Measurements from ENCODE around the gene ZFP3.
"Not testable (repeated sequence)": the region's sequence is repeated elsewhere in the genome, so short reads cannot be mapped to it uniquely, and the experiment has no call there.

Gene ZFP3

DNA sequence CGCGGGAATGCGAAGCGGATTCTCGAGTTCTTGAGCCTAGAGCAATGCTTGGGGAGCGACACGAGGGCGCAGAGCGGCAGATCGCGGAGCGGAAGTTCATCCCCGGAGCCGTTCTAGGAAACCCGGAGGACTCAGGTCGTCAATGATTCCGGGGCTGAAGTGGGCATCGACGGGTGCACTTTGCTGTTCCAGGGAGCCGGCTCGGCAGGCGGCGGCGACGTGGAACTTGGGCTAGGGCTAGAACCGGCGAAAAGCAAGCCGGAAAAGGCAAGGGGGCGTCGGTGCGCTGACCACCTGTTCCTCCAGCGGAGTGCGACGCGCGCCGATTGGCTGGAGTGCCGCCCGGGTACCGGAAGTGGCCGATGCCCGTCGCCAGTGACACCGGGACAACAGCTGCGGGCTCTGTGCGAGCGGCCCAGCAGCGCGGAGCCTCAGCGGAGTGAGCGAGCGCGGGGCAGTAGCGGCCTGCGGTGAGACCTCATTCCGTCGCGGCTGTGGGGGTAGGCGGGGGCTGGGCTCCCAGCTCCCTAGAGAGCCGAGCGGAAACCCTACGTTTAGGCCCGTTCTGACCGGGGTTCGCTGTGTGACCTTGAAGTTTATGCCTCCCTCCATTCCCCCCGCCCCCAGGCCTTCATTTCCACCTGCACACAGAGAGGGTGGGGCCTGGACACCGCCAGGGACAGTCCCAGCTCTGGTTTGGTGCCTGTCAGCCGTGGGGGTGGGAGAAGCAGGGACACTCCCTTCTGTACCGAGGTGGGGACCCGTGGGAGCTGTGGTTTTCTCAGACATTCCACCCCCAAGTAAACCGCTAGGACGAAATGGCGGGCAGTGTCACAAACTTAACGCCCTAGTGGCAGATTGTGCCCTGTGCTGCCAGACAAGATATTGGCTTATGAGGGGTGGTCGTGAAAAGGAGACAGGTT lies at the start of gene ZFP3:
ZFP3 (plus strand) TSS at position 362 of the 923 bp plus-strand sequence. CDS start 13,038 bp downstream, outside the sequence.
- peak; percentile 58 for DNase-seq (ENCODE audit: low spot score)

- not testable (repeated sequence) for DNase-seq (ENCODE audit: low spot score)
Observed at GRCh38 chr17:5030168-5030567, 48.1 kb upstream of the ZFP3 start.

DNA sequence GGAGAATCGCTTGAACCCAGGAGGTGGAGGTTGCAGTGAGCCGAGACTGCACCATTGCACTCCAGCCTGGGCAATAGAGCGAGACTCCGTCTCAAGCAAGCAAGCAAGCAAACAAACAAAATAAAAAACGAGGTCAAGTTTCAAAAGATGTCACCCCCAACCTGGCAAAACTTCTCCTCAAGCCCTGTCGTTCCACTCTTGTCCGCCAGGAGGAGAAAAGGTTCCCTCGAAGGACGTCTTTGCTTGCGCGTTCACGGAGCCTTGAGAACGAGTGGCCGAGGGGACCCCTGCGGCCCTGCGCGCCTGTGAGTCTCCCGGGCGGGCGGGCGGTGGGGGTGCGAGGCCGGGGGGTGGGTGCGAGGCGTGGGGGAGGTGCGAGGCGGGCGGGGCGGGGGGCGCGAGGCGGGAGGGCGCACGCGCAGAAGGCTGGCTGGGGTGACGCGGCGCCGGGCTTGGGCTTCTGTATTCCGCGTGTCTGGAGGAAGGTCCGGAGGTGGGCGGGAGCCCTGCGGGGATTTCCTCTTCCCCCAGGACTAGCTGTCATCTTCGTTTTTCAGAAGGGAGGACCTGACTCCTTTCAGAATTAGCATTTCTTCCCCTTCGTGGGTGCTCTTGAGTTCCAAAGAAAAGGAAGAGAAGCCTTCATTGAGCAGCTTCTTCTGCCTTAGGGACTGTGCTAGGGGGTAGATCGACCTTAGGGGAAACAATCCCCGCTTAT lies 46.7 kb upstream of the ZFP3 start:
- peak; percentile 84 for DNase-seq (ENCODE audit: low spot score)

DNA sequence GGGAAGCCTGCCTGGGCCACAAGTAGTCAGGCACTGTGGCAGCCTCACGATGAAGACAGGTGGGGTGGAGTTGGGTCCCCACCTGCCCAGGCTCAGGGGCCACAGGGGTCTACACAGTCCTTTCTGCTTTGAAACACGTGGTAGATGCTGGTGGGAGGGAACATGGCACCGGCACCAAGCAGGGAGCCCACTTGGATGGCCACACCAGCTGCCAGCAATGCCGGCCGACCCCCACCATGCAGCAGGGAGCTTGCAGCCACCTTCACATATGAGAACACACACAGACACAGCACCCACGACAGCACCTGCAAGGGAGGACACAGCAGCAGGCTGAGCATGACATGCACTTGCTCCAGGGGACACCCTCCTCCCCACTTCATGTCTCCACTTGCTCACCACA lies 45.4 kb upstream of the ZFP3 start:
- no peak for DNase-seq (ENCODE audit: low spot score)

DNA sequence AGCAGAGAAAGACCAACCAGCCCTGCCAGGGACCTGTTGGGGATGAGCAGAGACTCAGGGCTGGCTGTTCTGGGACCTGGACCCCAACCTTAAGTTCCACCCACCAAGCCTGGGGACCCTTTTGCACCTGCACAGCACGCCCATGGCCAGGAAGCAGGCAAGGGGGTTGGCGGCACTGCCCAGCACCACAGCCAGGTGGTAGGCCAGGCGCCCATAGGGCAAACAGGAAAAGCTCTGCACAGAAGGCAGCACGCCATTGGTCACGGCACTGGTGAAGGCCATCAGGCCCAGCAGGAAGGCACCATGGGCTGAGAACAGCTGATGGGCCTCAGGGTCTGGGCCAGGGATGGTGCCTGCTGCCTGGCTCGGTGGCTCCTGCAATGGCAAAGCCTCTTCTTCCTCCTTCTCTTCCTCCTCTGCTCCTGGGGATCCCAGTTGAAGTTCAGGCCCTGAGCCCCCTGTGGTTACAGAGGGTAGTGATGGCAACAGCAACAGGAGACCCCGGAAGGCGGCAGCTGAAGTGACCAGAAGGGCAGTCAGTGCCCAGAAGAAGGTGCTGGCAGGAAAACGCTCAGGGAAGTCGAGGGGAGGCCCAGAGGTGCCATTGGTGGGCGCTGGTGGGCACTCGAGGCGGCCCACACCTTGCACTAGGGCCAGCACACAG lies 44.8 kb upstream of the ZFP3 start:
- DNase-seq (ENCODE audit: low spot score): no peak

DNA sequence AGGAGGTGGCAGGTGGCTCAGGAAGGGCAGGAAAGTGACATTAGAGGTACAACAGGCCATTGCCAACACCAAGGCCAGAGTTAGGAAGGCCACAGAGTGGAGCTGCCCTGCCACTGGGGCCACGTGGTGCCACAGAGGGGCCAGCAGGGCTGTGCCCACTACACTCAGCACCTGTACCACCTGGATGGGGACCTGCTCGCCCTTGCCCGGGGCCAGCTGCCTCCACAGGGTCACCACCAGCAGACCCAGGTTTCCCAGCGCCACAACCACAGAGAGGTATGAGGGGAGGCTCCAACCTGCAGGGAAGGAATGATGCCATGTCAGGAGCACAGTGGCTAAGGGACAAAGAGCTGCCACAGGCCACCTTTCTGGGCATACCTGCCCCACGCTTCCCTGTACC lies 44.2 kb upstream of the ZFP3 start:
- no peak for DNase-seq (ENCODE audit: low spot score)

DNA sequence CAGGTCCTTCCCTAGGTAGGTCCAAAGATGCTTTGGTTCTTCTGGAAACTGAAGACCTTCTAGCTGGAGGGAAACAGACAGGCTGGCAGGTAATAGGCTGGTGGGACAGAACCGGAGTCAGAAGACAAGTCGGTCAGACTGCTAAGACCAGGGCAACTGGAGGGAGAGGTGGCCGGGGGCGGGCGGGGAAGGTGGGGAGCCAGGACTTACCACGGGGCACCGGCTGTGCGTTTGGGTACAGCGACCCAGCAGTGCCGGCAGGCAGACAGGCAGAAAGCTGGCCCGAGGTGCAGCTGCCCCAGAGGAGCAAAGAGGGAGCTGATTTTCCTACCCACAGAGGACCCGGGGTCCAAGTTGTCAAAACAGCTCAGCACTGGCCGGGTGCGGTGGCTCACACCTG lies 43.6 kb upstream of the ZFP3 start:
- no peak for DNase-seq (ENCODE audit: low spot score)

DNA sequence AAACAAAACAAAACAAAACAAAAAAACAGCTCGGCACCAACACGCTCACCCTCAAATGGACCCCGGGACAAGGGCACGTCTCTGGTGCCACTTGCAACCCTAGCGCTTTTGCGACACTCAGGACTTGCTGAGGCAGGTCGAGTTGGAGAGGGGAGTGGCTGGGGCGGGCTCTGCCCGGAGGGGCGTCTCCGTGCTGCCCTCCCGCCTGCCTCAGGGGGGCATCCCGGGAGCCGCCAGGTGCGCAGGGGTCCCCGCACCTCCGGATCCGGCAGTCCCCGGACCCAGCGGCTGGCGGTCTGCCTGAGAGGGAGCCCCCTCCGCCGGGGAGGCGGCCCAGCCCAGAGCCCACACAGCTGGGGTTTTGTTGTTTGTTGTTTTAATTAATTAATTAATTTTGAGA lies 43.0 kb upstream of the ZFP3 start, which contains the start of gene SLC52A1:
SLC52A1 (minus strand) TSS at position 112 of the 400 bp plus-strand sequence. CDS start 820 bp downstream, outside the sequence.
- DNase-seq (ENCODE audit: low spot score): no peak

DNA sequence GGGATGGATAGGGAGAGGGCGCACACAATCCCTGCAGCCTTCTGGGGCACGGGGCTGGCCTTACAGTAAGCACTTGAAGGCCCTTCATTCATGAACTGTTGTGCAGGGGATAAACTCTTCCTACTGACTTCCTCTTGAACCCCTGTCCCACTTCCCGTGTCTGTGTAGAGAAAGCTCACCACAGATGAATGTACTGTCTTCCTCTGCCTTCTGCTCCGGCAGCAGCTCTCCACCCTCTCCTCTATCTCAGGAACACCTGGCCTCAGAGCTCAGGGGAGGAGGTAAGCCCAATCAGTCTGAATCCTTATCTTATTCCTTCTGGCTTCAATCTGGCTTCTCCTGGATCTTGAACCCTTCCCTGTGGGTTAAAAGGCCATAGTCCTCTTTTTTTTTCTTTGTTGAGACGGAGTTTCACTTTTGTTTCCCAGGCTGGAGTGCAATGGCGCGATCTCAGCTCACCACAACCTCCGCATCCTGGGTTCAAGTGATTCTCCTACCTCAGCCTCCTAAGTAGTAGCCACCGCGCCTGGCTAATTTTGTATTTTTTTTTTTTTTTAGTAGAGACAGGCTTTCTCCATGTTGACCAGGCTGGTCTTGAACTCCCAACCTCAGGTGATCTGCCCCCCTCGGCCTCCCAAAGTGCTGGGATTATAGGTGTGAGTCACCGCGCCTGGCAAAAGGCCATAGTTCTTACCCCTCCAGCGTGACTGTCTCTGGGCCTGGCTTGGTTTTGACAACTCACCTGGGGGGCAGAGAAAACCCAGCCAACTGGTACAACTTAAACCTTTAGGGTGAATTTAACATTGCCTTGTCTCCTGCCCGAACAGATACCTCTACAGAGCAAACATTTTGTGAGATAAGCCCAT lies 35.9 kb upstream of the ZFP3 start:
- DNase-seq (ENCODE audit: low spot score): no peak

DNA sequence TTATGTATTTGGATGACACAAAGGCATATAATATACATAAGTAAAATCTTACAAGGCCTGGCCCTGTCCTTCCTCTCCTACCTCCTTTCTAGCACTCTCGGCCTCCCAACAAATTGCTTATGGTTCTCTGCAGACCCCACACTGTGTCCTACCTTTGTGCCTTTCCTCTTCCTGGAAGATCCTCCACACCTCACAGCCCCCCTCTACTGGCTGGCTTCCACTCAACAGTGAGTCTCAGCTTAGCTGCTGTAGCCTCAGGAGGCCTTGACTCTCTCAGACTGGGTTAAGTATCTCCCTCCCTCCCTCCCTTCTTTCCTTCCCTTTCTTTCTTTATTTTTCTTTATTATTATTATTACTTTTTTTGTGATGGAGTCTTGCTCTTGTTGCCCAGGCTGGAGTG lies 34.7 kb upstream of the ZFP3 start:
- no peak for DNase-seq (ENCODE audit: low spot score)

DNA sequence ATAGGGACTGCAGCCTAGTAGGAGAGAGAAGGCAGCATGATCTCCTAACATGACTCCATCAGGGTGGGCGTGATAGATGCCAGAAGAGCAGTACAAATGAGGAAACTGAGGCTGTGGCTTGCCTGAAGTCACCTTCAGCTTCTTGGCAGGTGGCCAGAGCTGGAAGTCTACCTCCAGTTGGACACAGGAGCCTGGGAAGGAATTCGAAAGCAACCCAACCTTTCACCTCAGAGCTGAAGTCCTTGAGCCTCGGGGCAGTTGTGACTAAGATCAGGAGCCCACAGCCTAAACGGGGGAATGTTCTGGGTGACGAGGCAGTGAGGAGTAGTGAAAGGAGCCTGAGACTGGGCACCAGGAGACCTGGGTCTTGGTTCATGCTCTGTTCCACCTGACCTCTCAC lies 33.6 kb upstream of the ZFP3 start:
- DNase-seq (ENCODE audit: low spot score): no peak

- no peak for DNase-seq (ENCODE audit: low spot score)
Observed at GRCh38 chr17:5045496-5045895, 32.8 kb upstream of the ZFP3 start.

DNA sequence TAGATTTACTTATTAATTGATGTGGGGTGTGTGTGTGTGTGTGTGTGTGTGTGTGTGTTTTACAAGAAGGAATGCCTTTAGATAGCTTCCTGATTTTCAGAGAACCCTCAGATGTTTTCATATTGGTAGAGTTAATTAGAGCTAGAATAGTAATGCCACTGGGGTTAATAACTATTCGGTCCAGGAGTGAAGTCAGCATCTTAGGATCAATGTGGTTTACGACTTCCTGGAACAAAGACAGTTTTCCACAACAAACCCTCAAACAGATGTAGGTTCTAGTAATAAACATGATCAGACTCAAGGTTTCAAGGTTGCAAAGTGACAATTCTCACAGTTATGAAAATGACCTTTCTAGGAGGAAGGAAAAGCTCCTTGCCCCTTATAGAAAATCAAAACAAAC lies 30.8 kb upstream of the ZFP3 start:
- DNase-seq (ENCODE audit: low spot score): no peak

DNA sequence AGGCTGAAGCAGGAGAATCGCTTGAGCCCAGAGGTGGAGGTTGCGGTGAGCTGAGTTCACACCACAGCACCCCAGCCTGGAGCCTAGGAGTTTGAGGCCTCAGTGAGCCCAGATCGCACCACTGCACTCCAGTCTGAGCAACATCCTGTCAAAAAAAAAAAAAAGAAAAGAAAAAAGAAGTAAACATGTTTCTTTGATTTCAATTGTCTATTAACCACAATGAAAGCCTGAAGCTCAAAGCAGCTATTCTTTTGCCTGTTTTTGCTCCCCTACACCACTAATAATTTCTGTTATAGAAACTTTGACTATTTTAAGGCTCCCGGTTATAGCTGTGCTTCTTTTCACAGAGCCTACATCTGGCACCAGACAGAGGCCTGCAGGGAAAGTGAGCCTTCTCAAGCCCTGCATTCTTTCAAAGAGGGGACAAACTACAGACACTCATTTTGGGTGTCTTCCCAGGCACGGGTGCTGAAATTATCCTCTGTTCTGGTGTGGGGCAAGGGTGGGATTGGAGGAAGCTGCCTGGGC lies 28.9 kb upstream of the ZFP3 start:
- DNase-seq (ENCODE audit: low spot score): no peak

DNA sequence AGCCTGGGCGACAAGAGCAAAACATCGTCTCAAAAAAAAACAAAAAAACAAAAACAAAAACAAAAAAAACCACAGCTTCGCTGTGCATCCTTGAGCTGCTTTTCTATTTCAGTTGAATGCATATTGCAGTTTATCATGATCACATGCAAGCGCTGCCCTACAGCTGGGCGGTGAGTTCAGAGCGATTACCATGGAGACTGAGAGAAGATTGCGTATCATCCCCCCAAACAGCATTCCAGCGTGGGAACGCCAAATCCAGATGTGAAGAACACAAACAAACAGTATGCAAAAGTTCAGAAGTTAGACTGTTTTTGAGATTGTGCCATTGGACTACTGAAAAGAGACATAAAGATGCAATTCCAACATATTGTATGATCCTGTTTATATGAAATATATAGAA lies 28.0 kb upstream of the ZFP3 start:
- no peak for DNase-seq (ENCODE audit: low spot score)

- DNase-seq (ENCODE audit: low spot score): no peak
Observed at GRCh38 chr17:5055543-5055942, 22.7 kb upstream of the ZFP3 start.

DNA sequence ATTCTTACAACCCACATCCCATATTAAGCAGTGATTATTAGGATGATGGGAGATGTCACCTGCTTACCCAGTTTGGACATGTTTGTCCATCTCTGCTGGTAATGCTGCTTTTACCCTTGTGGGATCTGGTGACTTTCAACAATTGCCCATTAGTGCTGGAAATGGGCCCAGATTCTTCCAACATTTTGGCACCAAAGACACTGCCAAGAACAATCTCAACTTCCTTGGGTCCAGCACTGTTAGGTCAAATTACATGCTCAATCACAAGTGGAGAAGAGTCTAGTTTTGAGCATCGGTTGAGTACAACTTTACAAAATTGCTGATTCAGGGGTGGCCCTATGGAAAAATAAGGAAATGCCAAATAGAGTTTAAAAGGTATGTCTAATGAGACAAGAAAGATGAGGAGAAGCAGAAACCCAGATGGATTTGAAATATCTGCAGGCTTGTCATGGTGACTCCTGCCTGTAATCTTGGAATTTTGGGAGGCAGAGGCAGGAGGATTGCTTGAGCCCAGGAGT lies 13.0 kb upstream of the ZFP3 start:
- DNase-seq (ENCODE audit: low spot score): no peak

DNA sequence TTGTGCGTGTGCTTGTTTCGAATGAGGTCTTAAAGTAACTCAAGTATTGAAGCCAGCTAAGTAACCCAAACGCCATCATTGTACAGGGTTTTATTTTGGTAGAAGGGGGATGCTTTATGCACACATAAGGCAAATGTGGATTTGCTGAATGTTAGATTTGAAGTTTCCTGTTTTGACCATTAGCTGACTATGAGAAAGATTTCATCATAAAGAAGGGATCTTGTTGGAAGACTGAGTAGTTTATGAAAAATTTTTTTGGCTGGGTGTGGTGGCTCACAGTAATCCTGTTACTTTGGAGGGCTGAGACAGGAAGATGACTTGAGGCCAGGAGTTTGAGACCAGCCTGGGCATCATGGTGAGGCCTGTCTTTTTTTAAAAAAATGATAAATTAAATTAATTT lies 10.0 kb upstream of the ZFP3 start:
- DNase-seq (ENCODE audit: low spot score): no peak

- no peak for DNase-seq (ENCODE audit: low spot score)
Observed at GRCh38 chr17:5069724-5070123, 8.5 kb upstream of the ZFP3 start.

DNA sequence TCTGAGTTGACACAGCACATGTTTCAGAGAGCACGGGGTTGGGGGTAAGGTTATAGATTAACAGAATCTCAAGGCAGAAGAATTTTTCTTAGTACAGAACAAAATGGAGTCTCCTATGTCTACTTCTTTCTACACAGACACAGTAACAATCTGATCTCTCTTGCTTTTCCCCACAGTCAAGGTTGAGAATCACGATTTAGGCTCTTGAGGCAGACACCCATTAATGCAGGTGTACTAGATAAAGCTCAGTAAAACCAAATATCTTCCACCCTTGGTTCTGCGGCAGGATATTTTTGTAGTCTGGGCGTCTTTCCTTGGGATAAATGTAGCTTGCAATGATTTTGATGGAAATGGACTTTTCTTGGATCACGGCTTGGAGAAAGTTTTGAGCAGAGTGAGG lies 2.8 kb upstream of the ZFP3 start:
- not testable (repeated sequence) for DNase-seq (ENCODE audit: low spot score)

GRCh38 chr17:5077275-5077674 lies 992 bp upstream of the ZFP3 start:
- DNase-seq (ENCODE audit: low spot score): not testable (repeated sequence)
